Measurements from ENCODE around the gene DHX34.
"Not testable (repeated sequence)": the region's sequence is repeated elsewhere in the genome, so short reads cannot be mapped to it uniquely, and the experiment has no call there.

DNA sequence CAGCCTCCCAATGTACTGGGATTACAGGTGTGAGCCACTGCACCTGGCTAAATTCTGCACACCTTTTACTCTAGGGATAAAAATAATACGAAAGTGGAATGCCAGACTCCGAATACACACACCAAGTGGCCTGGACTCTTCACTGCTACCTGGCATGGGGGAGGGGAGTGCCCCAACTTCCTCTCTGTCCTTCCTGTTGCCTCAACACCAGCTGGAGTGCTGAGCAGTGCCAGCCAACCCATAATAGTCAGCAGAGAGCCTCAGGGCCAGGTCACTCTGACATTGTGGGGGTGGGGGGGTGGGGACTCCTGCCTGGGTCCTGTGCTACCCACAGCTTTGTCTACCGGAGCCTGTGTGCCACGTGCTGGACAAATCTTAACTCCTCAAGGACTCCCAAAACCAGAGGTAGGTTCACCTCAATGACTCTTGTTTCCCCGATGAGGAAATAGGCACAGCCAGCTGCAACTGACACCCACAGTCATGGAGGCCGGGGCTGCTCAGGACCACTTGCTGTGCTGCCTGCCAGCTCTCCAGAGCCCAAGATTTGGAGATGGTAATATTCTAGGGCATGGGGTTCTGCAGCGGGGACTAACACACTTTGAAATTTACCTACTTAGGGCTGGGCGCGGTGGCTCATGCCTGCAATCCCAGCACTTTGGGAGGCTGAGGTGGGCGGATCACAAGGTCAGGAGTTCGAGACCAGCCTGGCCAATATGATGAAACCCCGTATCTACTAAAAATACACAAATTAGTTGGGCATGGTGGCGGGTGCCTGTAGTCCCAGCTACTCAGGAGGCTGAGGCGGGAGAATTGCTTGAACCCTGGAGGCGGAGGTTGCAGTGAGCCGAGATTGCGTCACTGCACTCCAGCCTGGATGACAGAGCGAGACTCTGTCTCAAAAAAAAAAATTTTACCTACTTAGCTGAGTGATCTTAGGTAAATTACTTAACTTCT, 12.1 kb upstream of the DHX34 start:
- TF ChIP-seq, protein P1, sequence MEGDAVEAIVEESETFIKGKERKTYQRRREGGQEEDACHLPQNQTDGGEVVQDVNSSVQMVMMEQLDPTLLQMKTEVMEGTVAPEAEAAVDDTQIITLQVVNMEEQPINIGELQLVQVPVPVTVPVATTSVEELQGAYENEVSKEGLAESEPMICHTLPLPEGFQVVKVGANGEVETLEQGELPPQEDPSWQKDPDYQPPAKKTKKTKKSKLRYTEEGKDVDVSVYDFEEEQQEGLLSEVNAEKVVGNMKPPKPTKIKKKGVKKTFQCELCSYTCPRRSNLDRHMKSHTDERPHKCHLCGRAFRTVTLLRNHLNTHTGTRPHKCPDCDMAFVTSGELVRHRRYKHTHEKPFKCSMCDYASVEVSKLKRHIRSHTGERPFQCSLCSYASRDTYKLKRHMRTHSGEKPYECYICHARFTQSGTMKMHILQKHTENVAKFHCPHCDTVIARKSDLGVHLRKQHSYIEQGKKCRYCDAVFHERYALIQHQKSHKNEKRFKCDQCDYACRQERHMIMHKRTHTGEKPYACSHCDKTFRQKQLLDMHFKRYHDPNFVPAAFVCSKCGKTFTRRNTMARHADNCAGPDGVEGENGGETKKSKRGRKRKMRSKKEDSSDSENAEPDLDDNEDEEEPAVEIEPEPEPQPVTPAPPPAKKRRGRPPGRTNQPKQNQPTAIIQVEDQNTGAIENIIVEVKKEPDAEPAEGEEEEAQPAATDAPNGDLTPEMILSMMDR (IDR thresholded peaks at IDR 0.05; ENCODE audit: insufficient read depth, low read depth, low read length), result not testable (repeated sequence)
- TF ChIP-seq EZH2 (IDR thresholded peaks at IDR 0.05; ENCODE audit: insufficient read depth, low read length), result not testable (repeated sequence)
